ENCODE data around the gene PEX11A.
"Not testable (repeated sequence)": the region's sequence is repeated elsewhere in the genome, so short reads cannot be mapped to it uniquely, and the experiment has no call there.

The PEX11A gene

GRCh38 chr15:89690276-89691218, at the start of gene PEX11A, which contains the start of gene WDR93:
Gene PEX11A, minus strand, starts transcription at chr15:89690754. Its CDS starts 122 bp downstream, at chr15:89690632.
Gene WDR93, plus strand, starts transcription at chr15:89690811. Its CDS starts 10,936 bp downstream, at chr15:89701747.
- peak; percentile 74 for DNase-seq (ENCODE audit: low spot score)

GRCh38 chr15:89740137-89740536, 49.6 kb upstream of the PEX11A start:
- DNase-seq (ENCODE audit: low spot score): peak; percentile 76

DNA sequence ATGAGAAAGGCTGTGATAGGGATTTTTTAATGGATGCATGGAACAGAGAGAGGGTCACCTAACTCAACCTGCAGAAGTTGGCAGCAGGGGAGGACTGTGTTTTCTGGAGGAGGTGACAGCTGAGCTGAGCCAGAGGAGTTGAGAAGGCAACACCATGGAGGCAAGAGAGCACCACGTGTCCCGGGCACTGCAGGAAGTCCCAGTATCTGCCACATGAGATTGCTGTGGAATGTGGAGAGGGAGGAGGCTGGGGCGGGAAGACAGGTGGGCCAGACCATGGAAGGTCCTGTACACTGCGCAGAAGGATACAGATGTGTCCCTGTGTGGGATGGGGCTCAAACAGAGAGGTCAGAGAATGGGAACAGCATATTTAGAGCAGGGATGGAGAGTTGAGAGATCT, 45.2 kb upstream of the PEX11A start:
- DNase-seq (ENCODE audit: low spot score): no peak

GRCh38 chr15:89732451-89733172, 42.1 kb upstream of the PEX11A start:
- no peak for DNase-seq (ENCODE audit: low spot score)

DNA sequence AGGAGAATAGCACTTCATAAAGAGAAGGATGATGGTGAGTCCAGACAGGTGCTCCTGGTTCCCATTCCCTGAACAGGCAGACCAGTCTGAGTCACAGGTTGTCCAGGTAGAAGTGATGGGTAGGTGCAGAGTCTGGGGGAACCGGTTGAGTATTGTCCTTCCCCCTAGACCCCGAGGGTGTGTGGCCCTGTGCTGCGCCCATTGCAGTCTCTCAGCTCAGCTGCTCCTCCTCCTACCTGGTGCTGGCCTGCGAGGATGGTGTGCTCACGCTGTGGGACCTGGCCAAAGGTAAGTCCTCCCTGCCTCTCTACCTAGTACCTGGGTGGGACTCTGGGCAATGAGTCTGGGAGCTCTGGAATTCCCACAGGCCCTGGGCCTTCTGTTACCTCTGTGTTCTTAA, 40.7 kb upstream of the PEX11A start:
- DNase-seq (ENCODE audit: low spot score): no peak

DNA sequence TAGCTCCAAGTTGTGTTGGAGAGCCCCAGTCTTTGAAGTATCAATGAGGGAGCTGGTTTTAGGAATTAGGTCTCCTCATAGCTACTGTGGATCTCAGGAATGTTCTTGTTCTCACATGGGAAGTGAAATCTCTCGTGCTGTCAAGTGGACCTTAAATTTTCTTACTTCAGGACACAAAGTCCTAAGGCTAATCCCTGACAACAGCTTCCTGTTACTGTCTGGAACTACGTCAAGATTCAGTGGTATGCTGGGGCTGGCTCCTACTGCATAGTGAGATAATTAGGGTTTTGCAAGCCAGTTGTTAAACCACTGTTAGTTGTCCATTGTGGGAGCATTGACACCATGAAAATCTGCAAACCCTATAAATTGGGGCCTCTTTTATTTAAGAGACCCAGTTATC, 37.7 kb upstream of the PEX11A start:
- no peak for DNase-seq (ENCODE audit: low spot score)

DNA sequence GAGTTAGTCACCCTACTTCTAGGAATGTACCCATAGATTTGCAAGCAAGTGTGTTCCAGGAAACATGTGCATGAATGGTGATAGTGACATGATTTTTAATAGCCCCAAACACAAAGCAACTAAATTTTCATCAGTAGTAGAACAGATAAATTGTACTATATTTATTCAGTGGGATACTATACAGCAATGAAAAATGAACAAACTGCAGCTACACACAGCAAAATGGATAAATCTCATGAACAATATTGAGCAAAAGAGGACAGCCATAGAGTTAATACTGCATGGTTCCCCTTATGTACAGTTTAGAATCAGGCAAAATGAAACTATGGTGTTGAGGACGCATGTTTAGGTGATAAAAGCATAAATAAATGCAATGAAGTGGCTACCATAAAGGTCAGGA, 34.5 kb upstream of the PEX11A start:
- no peak for DNase-seq (ENCODE audit: low spot score)

GRCh38 chr15:89724621-89725020, 34.1 kb upstream of the PEX11A start:
- no peak for DNase-seq (ENCODE audit: low spot score)

GRCh38 chr15:89723031-89723430, 32.5 kb upstream of the PEX11A start:
- no peak for DNase-seq (ENCODE audit: low spot score)

GRCh38 chr15:89714775-89715174, 24.2 kb upstream of the PEX11A start:
- DNase-seq (ENCODE audit: low spot score): no peak

DNA sequence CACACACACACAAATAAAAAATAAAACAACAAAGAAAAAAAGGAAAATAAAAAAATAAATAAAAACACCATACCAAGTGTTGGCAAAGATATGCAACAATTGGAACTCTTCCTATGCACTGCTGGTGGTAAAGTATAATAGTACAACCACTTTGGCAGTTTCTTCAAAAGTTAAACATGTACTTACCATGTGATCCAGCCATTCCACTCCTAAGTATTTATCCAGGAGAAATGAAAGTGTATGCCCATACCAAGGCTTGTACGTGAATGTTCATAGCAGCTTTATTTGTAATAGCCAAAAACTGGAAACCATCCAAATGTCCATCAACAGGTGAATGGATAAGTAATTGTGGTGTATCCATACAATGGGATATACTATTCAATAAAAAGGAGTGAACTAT, 17.0 kb upstream of the PEX11A start:
- DNase-seq (ENCODE audit: low spot score): no peak

DNA sequence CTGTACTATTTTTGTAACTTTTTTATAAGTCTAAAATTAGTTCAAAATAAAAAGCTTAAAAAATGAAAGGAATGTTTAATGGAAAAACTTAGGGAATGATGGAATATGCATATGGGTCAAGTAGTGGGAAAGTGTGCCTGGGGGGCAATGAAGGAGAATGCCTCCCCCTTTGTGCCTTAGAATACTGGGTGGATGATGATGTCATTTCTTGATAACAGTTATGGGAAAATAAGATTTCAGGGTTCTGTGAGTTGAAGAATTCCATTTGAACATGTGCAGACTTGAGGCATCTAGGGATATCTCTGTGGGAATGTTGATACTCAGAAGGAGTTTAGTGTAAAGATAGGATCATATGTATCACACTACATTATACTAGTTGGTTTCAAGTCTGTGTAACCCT, 13.9 kb upstream of the PEX11A start:
- no peak for DNase-seq (ENCODE audit: low spot score)

DNA sequence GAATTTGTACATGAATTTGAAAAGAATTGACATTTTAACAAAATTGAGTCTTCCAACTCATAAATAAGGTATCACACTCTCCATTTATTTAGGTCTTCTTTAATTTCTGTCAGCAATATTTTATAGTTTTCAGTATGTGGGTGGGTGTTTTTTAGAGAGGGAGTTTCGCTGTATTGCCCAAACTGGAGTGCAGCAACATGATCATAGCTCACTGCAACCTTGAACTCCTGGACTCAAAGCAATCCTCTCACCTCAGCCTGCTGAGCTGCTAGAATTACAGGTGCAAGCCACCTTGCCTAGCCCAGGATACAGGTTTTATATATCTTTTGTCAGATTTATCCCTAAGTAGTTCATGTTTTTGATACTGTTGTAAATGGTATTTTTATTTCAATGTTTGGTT, 4.6 kb upstream of the PEX11A start:
- DNase-seq (ENCODE audit: low spot score): no peak

DNA sequence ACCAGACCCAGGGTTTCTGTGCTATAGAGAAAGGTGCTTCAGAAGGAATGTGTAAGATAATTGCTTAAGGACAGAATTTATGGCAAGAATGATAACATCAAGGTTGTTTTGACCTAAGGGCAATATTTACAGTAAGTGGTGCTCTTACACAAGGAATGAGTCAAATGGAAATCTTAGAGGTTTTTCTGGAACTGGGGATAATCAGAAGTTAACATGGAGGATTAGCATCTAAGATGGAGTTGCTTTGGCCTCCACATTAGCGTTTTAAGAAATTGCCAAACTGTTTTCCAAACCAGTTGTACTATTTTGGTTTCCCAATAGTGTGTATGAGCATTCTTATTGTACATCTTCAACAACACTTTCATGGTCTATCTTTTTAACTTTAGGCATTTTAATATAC, 3.1 kb upstream of the PEX11A start:
- DNase-seq (ENCODE audit: low spot score): no peak

- DNase-seq (ENCODE audit: low spot score): no peak
Measured at GRCh38 chr15:89693091-89693490, 2.5 kb upstream of the PEX11A start.

GRCh38 chr15:89689930-89690275, 651 bp downstream of the PEX11A start:
- not testable (repeated sequence) for DNase-seq (ENCODE audit: low spot score)

- no peak for DNase-seq (ENCODE audit: low spot score)
Measured at GRCh38 chr15:89686522-89686921, 4.0 kb downstream of the PEX11A start.

DNA sequence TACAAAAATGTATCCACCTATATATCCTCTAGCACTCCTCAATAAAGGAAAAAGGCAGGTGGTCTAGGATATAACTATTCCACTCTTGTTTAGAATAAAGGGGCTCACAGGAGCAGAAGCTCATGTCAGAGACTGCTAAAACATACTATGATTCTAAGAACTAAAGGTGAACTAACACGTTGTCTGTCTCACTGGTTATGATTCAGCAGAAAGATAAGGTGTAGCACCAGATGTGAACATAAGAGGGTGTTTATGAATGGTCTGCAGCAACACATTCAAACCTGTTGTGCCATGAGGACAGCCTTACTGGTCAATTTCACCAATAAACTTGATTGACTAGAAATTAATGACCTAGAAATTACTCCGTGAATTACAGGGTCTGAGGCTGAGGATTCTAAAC, 4.6 kb downstream of the PEX11A start:
- no peak for DNase-seq (ENCODE audit: low spot score)

DNA sequence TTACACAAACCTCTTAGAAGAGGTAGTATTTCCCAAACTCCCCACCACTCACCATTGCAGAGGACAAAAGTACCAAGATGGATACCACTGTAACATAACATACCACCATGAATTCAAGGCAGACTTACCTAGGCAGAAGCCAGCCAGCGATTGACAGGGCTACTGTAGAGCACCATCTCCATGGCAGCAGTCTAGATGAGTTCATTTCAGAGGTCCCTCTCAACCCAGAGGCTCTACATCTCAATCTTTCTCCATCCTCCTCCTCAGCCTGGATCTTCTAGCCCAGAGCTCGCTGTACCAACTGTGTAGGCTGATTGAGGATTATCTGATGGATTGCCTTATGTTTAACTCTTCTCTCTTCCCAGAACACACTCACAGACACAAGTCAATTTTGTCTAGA, 9.4 kb downstream of the PEX11A start:
- no peak for DNase-seq (ENCODE audit: low spot score)

GRCh38 chr15:89680282-89680873, 10.2 kb downstream of the PEX11A start:
- no peak for DNase-seq (ENCODE audit: low spot score)

DNA sequence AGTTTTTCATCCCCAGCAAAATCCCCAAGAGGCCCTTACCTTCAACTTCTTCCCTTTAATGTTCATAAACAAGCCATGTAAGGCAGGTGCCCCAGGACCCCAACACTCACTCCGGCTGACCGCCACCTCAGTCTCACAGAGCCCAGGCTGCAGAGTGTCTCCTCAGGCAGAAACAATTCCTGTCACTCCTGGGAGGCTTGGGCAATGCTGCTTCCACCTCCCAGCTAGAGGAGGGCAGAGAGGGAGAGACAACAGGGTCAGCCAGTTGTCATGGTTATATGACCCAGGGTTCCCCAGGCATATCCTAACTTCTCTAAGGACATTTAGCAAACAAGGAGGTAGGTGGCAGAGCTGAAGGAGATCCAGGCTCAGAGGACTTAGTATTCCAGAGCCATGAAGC, 11.3 kb downstream of the PEX11A start, which contains the start of gene PLIN1:
Gene PLIN1 (minus strand): TSS at position 156 of the 400 bp plus-strand sequence. CDS start 1,878 bp downstream, outside the sequence.
- no peak for DNase-seq (ENCODE audit: low spot score)

DNA sequence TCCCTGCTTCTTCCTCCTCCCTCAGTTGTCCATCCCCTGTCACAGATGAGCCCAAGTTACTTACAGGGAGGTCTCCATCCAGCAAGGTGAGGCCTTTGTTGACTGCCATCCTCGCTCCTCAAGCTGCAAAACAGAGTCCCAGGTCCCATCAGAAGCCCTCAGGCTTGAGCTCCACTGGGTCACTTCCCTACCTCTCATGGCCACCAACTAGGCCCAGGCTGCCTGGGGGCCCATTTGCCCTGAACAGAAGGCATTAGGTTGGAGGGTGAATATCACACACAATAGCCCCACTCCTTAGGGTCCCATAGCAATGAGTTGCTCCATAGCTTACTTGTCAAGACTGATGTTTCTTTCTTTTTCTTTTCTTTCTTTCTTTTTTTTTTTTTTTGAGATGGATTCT, 13.2 kb downstream of the PEX11A start:
- DNase-seq (ENCODE audit: low spot score): no peak

DNA sequence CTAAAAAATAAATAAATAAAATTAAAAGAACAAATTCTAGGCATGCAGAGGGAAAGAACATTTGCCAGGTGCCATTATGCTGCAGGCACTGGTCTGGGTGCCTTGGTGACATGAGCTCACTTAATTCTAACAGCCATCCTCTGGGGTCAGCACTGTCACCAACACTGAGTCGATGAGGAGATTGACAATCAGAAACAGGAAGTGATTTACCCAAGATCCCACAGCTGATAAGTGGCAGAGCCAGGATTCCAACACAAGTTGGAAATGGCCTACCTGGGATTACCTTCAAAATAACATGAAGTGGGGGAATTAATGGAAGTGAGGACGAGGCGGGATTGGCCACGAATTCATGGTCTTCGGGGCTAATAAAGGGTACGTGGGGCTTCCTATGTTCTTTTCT, 14.9 kb downstream of the PEX11A start:
- DNase-seq (ENCODE audit: low spot score): no peak
